ENCODE results near the gene NEDD4L.

Gene NEDD4L

DNA sequence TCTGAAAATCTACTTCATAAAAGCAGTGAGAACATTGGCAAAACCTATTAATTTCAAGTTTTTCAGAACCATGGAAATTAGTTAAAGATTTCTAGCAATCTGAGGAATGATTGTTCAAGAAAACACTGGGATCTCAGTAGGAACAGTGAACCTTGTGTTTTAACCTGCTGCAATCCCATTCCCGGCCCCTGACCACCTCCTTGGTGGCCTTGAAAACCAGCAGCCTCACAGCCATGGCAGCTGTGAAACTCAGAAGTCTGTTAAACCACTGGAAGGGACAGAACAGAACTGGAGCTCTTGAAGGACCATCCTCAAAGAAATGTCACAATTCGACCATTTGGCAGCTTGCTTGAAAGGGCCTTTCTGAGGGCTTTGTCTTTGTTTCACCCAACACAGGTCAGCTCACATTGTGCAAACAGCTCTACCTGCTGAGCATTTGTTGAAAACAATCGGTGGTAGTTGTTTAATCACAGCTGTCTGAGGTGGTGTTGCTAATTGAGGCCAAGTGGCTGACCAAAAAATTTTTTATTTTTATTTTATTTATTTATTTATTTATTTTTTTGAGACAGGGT lies 25.8 kb downstream of the NEDD4L start:
- ChIA-PET CTCF (no interaction called here), POLR2A (no interaction called here)
- TF ChIP-seq SP1 (IDR thresholded peaks at IDR 0.05) (no peak), ARNT (IDR thresholded peaks at IDR 0.05) (no peak), SUZ12 (IDR thresholded peaks at IDR 0.05) (no peak), TARDBP (IDR thresholded peaks at IDR 0.05) (no peak), HDGF (IDR thresholded peaks at IDR 0.05; ENCODE audit: borderline replicate concordance) (no peak), L3MBTL2 (conservative IDR thresholded peaks at IDR 0.05) (no peak), FOXK2 (IDR thresholded peaks at IDR 0.05) (no peak), LEF1 (IDR thresholded peaks at IDR 0.05; ENCODE audit: borderline replicate concordance) (no peak), PKNOX1 (IDR thresholded peaks at IDR 0.05) (no peak), FOXA1 (IDR thresholded peaks at IDR 0.05) (no peak), BHLHE40 (IDR thresholded peaks at IDR 0.05; ENCODE audit: borderline replicate concordance) (no peak), ZNF384 (IDR thresholded peaks at IDR 0.05) (no peak), NFRKB (IDR thresholded peaks at IDR 0.05) (no peak)
- DNase-seq (ENCODE audit: extremely low spot score) = no peak

DNA sequence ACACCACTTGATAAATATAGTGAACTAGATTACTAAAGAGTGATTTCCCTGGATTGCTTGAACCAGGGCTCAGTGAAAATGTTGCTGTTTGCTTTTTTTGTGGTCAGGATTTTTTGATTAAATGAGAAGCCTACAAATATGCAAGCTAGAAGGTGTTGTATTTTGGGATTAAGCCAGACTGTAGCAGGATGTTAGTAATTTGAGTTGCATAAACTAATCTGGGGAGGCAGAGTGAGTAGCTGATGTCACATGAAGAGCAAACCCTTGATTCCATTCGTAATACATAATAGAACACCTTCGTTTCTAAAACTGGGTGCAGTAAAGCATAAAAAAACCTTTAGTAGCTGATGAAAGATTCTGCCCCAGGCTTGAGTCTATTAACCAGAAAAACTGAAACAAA lies 32.0 kb downstream of the NEDD4L start:
- ChIA-PET CTCF (no interaction called here), POLR2A (no interaction called here)
- TF ChIP-seq NFRKB (IDR thresholded peaks at IDR 0.05) (no peak), PKNOX1 (IDR thresholded peaks at IDR 0.05) (no peak), CTBP1 (IDR thresholded peaks at IDR 0.05; ENCODE audit: borderline replicate concordance) (no peak), BHLHE40 (IDR thresholded peaks at IDR 0.05; ENCODE audit: borderline replicate concordance) (no peak), SUZ12 (IDR thresholded peaks at IDR 0.05) (no peak), HDGF (IDR thresholded peaks at IDR 0.05; ENCODE audit: borderline replicate concordance) (no peak), SP1 (IDR thresholded peaks at IDR 0.05) (no peak), FOXK2 (IDR thresholded peaks at IDR 0.05) (no peak), ARNT (IDR thresholded peaks at IDR 0.05) (no peak), FOXM1 (IDR thresholded peaks at IDR 0.05; ENCODE audit: borderline replicate concordance) (no peak), TARDBP (IDR thresholded peaks at IDR 0.05) (no peak), ZNF384 (IDR thresholded peaks at IDR 0.05) (no peak), ELF4 (IDR thresholded peaks at IDR 0.05) (no peak), L3MBTL2 (conservative IDR thresholded peaks at IDR 0.05) (no peak)
- DNase-seq (ENCODE audit: extremely low spot score) = no peak

DNA sequence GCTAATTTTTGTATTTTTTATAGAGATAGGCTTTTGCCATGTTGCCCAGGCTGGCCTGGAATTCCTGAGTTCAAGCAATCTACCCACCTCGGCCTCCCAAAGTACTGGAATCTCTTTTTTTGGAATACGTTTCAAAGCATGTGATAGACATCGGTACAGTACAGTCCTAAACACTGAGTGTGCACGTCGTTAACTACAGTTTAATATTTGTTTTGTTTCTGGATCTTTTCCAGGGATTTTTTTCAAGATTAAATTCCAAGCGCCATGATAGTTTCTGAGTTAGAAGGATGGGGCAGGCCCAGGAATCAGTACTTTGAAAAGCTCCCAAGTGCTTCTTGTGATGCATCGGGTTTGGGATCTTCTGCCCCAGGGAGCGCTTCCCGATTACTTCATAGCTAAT lies 33.3 kb downstream of the NEDD4L start:
- no peak for TF ChIP-seq NFRKB (IDR thresholded peaks at IDR 0.05)
- no peak for TF ChIP-seq PKNOX1 (IDR thresholded peaks at IDR 0.05)
- no peak for TF ChIP-seq ARNT (IDR thresholded peaks at IDR 0.05)
- ChIA-PET CTCF (no interaction called here), POLR2A (no interaction called here)
- no peak for DNase-seq (ENCODE audit: extremely low spot score)

GRCh38 chr18:58078889-58079573 lies 35.0 kb downstream of the NEDD4L start:
- no peak for TF ChIP-seq NFRKB (IDR thresholded peaks at IDR 0.05)
- DNase-seq (ENCODE audit: extremely low spot score) = no peak
- ChIA-PET CTCF (no interaction called here), POLR2A (no interaction called here)

- ChIA-PET CTCF (interaction anchor here (0.6 kb wide), 1 partner anchor 25 kb away, joined by 4 read pairs; no protein-coding TSS in a partner anchor), POLR2A (no interaction called here)
- TF ChIP-seq ELF4 (IDR thresholded peaks at IDR 0.05) (no peak), NFRKB (IDR thresholded peaks at IDR 0.05) (no peak), CTBP1 (IDR thresholded peaks at IDR 0.05; ENCODE audit: borderline replicate concordance) (no peak), BHLHE40 (IDR thresholded peaks at IDR 0.05; ENCODE audit: borderline replicate concordance) (no peak), ARNT (IDR thresholded peaks at IDR 0.05) (no peak), LEF1 (IDR thresholded peaks at IDR 0.05; ENCODE audit: borderline replicate concordance) (no peak)
- DNase-seq (ENCODE audit: extremely low spot score) = no peak
Measured at GRCh38 chr18:58080451-58080850, 36.4 kb downstream of the NEDD4L start.

GRCh38 chr18:58087928-58088690 lies 44.1 kb downstream of the NEDD4L start:
- ChIA-PET CTCF (no interaction called here), POLR2A (no interaction called here)
- TF ChIP-seq SP1 (IDR thresholded peaks at IDR 0.05) = no peak
- no peak for TF ChIP-seq SUZ12 (IDR thresholded peaks at IDR 0.05)
- TF ChIP-seq FOXM1 (IDR thresholded peaks at IDR 0.05; ENCODE audit: borderline replicate concordance) = no peak
- TF ChIP-seq FOXK2 (IDR thresholded peaks at IDR 0.05) = no peak
- no peak for TF ChIP-seq BHLHE40 (IDR thresholded peaks at IDR 0.05; ENCODE audit: borderline replicate concordance)
- TF ChIP-seq L3MBTL2 (conservative IDR thresholded peaks at IDR 0.05) = no peak
- no peak for TF ChIP-seq NFRKB (IDR thresholded peaks at IDR 0.05)
- no peak for TF ChIP-seq TARDBP (IDR thresholded peaks at IDR 0.05)
- no peak for TF ChIP-seq HDGF (IDR thresholded peaks at IDR 0.05; ENCODE audit: borderline replicate concordance)
- TF ChIP-seq LEF1 (IDR thresholded peaks at IDR 0.05; ENCODE audit: borderline replicate concordance) = no peak
- TF ChIP-seq ZNF384 (IDR thresholded peaks at IDR 0.05) = no peak
- no peak for TF ChIP-seq ARNT (IDR thresholded peaks at IDR 0.05)
- TF ChIP-seq PKNOX1 (IDR thresholded peaks at IDR 0.05) = no peak
- TF ChIP-seq CTBP1 (IDR thresholded peaks at IDR 0.05; ENCODE audit: borderline replicate concordance) = no peak
- TF ChIP-seq FOXA1 (IDR thresholded peaks at IDR 0.05) = no peak
- no peak for TF ChIP-seq ELF4 (IDR thresholded peaks at IDR 0.05)
- no peak for DNase-seq (ENCODE audit: extremely low spot score)
